ENCODE data around the gene STAC2.
"Not testable (repeated sequence)": the region's sequence is repeated elsewhere in the genome, so short reads cannot be mapped to it uniquely, and the experiment has no call there.

Gene STAC2

GRCh38 chr17:39170558-39170957 lies 55.2 kb downstream of the STAC2 start:
- DNase-seq (ENCODE audit: low spot score), result no peak
- TF ChIP-seq CTCF (IDR thresholded peaks at IDR 0.05; ENCODE audit: extremely low read depth, insufficient read depth, missing control alignments), result no peak
- in situ Hi-C loops (cut with MboI; ENCODE audit: low pct_unique_long_range_greater_than_20kb, low sequenced_read_pairs, unreplicated experiment), result no loop called here

DNA sequence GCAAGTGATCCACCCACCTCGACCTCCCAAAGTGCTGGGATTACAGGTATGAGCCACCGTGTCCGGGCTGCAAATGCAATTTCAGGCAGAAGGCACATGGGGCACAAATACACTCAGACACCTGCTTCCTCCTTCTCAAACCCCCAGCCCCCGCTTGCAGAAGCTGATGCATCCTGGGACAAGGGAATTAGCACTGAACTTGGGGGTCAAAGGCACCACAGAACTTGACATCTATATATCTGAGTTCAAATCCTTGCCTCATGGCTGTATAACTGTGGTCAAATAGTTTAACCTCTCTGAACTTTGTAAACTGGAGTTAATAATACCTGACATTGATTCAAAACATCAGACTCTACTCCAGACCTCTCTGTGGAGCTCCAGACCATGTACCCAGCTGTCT lies 55.6 kb downstream of the STAC2 start:
- in situ Hi-C loops (cut with MboI; ENCODE audit: low pct_unique_long_range_greater_than_20kb, low sequenced_read_pairs, unreplicated experiment), result no loop called here
- TF ChIP-seq CTCF (IDR thresholded peaks at IDR 0.05; ENCODE audit: extremely low read depth, insufficient read depth, missing control alignments), result no peak
- DNase-seq (ENCODE audit: low spot score), result no peak

GRCh38 chr17:39169518-39169917 lies 56.2 kb downstream of the STAC2 start:
- no peak for DNase-seq (ENCODE audit: low spot score)
- in situ Hi-C loops (cut with MboI; ENCODE audit: low pct_unique_long_range_greater_than_20kb, low sequenced_read_pairs, unreplicated experiment), result no loop called here
- TF ChIP-seq CTCF (IDR thresholded peaks at IDR 0.05; ENCODE audit: extremely low read depth, insufficient read depth, missing control alignments), result no peak

DNA sequence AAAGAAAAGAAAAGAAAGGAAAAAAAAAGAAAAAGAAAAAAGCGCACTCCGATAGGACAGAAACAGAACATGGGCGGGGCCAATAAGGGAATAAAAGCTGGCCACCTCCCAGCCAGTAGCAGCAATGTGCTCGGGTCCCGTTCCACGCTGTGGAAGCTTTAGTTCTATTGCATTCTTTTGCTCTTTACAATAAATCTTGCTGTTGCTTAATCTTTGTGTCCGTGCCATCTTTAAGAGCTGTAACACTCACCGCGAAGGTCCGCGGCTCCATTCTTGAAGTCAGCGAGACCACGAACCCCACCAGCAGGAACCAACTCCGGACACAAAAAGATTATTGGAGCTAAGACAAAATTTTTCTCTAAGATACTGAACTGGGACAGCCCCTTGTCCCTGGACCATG lies 56.6 kb downstream of the STAC2 start:
- no peak for TF ChIP-seq CTCF (IDR thresholded peaks at IDR 0.05; ENCODE audit: extremely low read depth, insufficient read depth, missing control alignments)
- in situ Hi-C loops (cut with MboI; ENCODE audit: low pct_unique_long_range_greater_than_20kb, low sequenced_read_pairs, unreplicated experiment), result no loop called here
- DNase-seq (ENCODE audit: low spot score), result no peak

DNA sequence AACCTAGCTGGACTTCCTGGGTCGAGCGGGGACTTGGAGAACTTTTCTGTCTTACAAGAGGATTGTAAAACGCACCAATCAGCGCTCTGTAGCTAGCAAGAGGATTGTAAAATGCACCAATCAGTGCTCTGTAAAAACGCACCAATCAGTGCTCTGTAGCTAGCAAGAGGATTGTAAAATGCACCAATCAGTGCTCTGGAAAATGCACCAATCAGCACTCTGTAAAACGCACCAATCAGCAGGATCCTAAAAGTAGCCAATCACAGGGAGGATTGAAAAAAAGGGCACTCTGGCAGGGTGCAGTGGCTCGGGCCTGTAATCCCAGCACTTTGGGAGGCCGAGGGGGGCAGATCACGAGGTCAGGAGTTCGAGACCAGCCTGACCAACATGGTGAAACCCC lies 57.2 kb downstream of the STAC2 start:
- in situ Hi-C loops (cut with MboI; ENCODE audit: low pct_unique_long_range_greater_than_20kb, low sequenced_read_pairs, unreplicated experiment); DNase-seq (ENCODE audit: low spot score): not testable (repeated sequence)

GRCh38 chr17:39167476-39167875 lies 58.3 kb downstream of the STAC2 start:
- TF ChIP-seq CTCF (IDR thresholded peaks at IDR 0.05; ENCODE audit: extremely low read depth, insufficient read depth, missing control alignments), result no peak
- in situ Hi-C loops (cut with MboI; ENCODE audit: low pct_unique_long_range_greater_than_20kb, low sequenced_read_pairs, unreplicated experiment), result no loop called here
- DNase-seq (ENCODE audit: low spot score), result no peak

GRCh38 chr17:39166437-39167335 lies 59.1 kb downstream of the STAC2 start:
- DNase-seq (ENCODE audit: low spot score), result no peak
- in situ Hi-C loops (cut with MboI; ENCODE audit: low pct_unique_long_range_greater_than_20kb, low sequenced_read_pairs, unreplicated experiment), result no loop called here
- no peak for TF ChIP-seq CTCF (IDR thresholded peaks at IDR 0.05; ENCODE audit: extremely low read depth, insufficient read depth, missing control alignments)

All from GM13977 (cell line).